CD4-positive, alpha-beta T cell treated with Interleukin-17A for 1 hour (primary cell): ENCODE data around the gene SAYSD1.
A peak's percentile ranks its signal among the peaks of the same experiment; 100 is the strongest.
"Not testable (repeated sequence)": the region's sequence is repeated elsewhere in the genome, so short reads cannot be mapped to it uniquely, and the experiment has no call there.

Experiments
- DNase-seq: peaks from one replicate; pipeline ENCODE4 v3.0.0-alpha.2; 2020

SAYSD1 gene, protein sequence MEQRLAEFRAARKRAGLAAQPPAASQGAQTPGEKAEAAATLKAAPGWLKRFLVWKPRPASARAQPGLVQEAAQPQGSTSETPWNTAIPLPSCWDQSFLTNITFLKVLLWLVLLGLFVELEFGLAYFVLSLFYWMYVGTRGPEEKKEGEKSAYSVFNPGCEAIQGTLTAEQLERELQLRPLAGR

DNA sequence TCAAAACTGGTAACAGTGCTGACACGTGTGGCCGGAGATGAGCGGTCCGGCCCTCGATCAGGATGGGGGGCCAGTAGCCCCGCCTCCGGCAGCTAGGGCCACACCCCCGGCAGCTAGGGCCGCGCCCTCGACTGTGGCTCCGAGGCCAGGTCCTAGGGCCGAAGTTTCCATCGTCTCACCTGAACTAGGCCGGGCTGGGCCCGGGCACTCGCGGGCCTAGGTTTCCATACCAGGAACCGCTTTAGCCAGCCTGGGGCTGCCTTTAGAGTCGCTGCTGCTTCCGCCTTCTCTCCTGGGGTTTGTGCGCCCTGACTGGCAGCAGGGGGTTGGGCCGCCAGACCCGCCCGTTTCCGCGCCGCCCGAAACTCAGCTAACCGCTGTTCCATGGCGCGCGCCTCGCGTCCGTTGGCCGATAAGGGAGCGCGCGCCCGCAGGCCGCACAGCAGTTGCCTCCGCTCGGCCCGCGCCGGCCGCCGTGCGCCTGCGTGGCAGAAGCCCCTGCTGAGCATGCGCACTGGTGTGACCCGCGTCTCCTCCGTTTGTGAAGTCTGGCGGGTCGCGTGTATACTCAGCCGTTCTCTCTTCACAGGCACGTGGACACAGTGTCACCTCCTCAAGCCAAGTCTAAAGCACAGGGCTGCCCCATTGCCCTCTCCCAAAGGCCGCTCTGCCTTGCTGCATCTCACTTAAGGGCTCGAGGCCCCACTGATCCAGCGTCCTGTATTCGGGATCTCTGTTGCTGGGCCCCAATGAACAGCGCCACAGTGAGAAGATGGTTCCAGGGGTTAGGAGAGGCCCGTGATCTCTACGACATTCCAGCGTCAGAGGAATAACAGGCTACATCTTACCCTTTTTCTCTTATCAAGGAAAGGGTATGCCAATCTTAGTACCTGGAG is at the start of gene SAYSD1:
SAYSD1 (minus strand) TSS at position 483 of the 896 bp plus-strand sequence; CDS start at position 386, 97 bp downstream.
- peak; percentile 93 for DNase-seq

DNA sequence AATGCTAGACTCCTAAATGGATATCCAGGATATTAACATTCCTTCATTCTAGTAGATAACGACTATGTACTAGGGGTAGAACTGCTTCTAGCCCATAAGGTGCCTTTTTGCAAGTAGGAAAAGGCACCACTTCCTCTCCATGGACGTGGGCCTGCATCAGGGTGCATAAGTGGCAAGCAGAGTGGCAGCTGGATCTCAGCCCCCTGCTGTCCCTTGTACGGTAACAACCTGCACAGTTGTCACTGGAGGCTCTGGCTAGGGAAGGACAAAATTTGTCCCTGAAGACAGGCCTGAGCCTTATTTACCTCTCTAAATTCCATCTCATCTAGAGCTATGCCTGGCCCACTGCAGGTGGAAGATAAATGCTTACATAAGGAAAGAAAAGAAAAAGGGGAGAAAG is 42.5 kb upstream of the SAYSD1 start:
- DNase-seq: no peak

DNA sequence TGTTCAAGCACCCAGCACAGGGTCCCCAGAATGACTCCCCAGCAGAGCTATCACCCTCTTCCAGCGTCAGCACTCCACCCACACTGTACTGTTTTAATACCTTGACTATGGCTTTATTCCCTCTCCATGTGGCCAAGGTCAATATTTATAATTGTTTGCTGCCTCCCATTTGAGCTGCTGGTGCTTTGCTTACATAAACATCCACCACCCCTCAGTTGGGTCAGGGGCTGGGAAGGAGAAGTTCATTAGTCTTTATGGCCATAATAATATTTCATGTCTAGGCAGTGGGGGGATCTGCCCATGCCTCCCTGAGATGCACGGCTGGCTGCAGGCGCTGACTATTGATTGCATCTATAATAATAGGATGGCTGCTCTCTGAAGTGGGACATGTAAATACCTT is 41.8 kb upstream of the SAYSD1 start:
- DNase-seq: no peak

DNA sequence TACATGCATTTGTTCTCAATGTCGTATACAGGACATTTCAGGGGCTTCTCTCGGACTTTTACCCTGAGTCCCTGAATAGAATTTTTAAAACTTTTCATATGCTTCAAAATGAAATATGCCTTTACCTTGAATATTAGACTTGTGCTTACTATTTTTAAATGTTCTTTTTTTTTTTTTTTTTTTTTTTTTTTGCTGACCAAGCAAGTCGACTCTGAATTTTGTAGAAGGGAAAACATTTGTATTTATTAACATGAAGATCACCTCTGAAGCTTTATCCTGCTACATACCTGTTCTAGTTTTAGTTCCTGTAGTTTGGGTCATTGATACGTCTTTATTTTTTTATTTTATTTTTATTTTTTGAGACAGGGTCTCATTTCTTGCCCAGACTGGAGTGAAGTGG is 39.7 kb upstream of the SAYSD1 start:
- DNase-seq: no peak

DNA sequence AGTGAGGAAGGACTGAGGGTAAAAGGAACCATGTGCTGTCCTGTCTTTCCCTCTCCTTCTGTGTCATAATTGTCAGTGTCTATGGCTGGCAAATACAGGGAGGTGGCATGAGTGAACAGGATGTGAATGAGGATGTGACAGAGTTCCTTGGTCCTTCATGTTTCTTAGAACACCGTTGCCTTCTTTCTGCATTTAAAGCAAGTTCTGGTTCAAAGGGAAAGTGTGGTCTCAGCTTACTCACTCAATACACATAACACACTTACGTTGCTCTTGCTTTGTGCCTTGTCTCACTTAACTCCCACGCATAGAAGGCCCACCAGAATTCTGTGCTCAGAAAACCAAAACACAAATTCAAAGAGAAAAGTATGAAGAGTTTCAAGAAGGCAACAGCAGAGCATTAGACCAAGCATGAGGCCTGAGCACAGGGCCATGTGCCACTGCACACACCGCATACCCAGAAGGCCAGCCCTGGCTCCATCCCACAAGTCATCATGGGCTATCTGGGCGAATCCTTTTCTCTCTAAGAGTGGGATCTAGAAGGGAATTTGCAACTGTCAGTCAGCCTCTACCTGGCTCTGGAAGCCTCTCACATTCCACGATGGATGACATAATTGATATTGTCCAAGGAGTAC is 38.9 kb upstream of the SAYSD1 start:
- DNase-seq: no peak

DNA sequence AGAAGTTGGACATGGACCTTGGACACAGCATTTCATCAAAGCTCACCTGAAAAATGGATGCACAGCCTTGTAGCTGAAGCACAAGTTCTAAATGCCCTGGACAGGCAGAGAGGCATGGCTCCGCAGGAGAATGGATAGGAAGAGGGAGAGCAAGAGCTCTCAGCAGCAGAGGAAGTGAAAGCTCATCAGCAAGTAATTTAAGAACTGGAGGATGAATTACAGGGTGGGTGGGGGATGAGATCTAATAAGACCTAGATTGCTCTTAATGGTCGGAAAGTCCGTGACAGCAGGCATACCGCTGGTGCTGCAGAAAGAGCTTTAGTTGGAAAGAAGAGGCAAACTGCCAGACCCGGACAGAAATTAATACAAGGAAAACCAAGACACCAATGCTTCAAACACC is 37.3 kb upstream of the SAYSD1 start:
- DNase-seq: no peak

DNA sequence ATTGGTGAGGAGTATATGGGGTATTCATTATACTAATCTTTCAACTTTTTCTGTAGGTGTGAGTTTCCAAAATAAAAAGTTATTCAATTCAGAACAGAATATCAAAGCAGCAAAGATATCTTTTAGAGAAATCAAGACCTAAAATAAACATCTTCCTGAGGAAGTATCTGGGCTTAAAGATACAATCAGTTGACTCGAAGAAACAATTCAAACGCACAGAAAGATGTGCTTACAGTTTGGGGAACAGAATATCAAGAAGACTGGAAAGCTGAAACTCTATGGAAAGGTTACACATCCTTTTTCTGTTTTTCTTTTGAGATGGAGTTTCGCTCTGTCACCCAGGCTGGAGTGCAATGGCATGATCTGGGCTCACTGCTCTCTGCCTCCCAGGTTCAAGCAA is 36.2 kb upstream of the SAYSD1 start:
- no peak for DNase-seq

DNA sequence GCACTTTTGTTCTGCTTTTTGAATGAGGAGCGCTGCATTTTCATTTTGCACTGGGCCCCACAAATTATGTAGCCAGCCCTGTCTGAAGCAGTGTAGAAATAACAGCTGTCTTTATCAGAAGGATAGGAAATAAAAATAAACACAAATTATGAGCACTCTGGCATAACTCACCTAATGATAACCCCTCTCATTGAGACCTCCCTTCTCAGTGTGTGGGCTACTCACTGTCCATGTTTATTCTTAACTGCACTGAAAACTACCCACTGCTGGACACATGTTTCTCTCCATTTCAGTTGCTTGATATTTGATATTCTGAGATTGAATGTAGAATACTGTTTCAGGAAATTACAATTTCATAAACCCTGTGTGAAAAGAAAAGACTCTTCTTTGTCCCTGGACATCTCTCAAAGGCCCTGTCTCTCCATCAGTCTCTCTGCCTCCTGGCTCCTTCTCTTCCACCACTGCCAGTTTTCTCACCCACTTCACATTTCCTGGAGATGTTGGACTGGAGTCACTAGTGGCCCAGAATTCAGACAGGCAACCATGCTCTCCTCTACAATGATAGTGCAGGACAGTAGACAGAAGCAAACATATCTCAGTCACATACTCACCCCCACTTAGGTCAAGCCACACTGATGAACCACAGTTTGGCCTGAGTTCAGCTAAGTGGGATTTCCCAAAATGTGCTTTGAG is 29.6 kb upstream of the SAYSD1 start:
- no peak for DNase-seq

DNA sequence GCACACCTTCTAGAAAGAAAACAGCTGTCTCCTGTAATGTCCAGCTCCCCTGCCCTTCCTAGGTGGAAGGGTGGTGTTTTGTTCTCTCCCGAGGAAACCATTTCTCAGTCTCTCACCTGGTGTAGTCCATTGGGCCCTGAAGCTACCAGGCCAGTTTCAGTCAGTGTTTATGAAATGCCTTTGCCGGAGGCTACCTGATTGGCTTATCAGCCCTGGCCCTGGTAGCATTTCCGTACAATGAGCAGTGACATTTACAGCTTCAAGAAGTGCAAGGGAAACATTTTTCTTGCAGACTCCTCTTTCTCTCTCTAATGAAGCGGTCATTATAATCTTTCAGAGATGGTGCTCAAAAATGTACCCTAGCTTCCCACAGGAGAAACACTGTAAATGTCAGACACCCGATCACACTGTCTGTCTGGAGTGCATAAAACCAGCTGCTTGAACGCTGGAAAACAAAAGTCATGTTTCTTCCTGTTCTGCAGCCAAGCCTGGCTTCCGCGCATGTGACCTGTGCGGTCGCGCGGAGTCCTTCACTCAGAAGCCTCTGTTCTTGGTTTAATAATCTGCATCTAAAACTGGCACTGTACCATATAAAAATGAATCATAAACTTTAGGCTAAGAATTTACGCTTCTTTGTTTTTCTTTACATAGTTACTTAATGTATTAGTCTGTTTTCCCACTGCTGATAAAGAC is 28.4 kb upstream of the SAYSD1 start:
- DNase-seq: no peak

DNA sequence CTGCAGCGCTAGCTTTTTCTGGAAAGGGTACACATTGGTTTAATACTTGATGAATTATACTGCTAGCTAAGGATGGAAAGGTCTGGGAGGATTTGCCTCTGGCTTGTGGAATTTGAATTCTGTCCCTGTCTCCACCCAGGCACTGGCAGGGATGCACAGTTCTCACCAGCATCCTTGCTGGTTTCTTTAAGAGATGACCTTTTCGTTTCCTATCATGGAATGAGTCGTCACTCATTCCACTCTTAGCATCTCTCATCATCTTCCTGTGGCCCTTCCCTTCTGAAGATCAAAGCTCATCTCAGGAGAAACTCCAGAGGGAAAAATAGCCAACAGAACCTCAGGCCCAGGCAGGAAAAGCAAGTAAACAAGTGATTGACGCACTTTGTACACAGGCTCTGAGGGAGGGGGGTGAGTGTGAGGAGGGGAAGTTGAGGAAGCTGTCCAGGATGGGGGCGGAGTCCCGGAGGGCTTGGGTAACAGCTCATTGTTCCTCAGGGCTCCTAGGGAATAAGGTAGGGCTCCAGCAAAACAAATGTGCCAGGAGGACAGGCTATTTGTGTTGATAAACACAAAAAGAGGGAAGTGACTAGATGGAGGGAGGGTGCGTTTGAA is 25.7 kb upstream of the SAYSD1 start:
- DNase-seq: no peak

DNA sequence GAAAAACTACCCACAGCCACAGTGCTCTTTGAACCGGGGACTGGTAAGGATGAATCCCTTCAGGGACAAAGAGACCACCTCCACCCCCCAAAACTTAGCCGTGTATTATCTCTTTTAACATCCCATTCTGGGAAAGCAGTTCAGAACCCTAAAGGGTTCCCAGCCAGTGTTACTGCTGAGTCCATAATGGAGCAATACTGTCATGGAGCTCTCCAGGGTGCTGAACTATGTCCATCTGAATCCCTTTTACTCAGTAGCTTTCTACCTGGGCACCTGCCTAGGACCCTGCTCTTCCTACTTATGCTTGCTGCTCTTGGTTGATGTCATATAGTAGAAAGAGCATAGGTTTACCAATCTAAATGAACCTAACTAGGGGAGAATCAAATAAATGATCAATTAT is 22.3 kb upstream of the SAYSD1 start:
- DNase-seq: peak; percentile 13

DNA sequence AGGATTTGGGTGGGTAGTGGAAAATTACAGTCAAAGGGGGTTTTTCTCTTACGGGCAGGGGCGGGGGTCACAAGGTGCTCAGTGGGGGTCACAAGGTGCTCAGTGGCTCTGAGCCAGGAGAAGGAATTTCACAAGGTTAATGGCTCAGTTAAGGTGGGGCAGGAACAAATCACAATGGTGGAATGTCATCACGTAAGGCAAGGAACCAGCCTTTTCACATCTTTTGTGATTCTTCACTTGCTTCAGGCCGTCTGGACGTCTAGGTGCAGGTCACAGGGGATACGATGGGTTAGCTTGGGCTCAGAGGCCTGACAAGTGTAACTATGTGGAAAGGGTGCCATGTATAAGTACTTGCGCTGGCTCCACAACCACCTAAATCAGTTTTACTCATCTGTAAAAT is 21.2 kb upstream of the SAYSD1 start:
- not testable (repeated sequence) for DNase-seq

DNA sequence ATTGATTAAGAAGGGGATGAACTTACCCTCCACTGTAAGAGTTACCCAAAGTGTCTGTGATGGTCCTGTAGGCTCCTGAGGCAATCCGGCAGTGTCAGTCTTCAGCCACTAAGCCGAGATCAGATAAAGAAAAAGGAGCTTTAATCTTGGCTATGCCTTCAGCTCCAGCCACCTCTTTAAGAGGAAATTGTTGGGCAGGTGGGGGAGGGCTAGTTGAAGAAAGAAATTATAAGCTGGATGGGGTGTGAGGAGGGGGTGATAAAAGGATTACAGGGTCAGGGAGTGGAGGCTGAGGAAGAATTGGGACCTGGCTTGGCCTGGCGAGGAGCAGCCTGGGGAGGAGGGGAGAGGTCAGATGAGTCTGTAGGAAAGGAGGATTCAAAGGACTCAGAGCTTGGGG is 19.8 kb upstream of the SAYSD1 start:
- not testable (repeated sequence) for DNase-seq

DNA sequence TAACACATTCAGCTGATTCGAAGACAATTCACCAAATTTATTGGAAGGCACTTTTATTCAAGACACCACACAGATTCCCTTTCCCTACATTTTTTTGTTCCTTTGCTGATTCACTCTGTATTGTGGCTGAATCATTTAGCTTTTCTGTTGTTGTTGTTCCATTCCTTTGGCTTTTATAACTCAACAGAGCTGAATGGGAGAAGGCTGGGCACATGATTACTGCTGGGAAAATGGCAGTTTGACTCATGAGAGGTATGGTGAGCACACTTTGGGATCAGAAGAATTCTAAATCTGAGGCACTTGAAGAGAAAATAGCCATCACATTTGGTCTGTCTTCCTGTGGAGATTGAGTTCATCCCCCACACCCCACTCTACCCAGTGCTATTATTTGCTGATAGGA is 15.7 kb upstream of the SAYSD1 start:
- DNase-seq: no peak

DNA sequence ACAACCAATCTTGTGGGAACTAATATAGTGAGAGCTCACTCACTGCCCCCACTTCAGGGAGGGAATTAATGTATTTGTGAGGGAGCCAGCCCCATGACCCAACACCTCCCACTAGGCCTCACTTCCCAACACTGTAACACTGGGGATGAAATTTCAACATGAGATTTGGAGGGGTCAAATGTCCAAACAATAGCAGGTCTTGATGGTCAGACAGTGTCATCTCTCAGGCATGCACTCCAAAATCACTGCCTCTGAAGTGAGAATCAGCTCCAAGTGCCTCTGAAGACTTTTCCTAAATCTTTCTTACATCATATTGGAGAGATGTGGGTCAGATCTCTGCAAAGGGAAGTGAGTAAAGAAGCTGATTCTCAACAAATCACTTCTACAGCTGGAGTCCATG is 13.8 kb upstream of the SAYSD1 start:
- DNase-seq: no peak

DNA sequence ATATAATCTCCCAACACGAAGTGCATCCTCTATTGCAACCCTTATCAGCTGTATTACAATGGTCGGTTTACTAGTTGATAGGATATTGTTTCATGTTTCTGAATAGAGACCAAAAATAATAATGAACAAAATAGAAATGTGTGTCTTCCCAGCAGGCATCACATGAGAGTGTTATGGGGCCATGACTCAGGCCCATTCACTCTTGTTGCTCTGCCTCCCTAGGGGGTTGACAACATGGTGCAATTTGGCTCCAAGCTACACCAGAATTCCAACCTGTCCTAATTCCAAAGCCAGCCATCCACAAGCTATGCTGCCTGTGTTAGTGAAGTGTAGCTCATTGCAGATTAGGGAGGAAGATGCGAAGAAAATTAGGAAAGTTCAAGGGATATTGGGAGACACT is 13.1 kb upstream of the SAYSD1 start:
- DNase-seq: no peak

DNA sequence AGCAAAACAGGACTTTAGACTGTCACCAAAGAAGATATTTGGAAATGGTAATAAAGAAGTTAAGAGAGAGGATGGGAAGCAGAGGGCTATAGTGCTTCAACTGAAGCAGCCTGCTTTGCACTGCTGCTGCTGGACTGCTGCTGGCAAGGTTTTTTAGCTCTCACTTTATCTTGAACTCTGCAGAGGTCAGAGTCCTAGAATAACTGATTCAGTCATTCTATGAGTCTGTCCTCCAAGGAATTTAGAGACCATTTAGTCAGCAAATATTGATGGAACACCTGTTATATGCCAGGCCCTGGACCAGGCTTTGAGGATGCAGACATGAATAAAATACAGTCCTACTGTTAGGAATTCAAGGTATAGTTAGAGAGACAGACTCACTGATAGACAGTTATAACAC is 9.1 kb upstream of the SAYSD1 start:
- DNase-seq: no peak

DNA sequence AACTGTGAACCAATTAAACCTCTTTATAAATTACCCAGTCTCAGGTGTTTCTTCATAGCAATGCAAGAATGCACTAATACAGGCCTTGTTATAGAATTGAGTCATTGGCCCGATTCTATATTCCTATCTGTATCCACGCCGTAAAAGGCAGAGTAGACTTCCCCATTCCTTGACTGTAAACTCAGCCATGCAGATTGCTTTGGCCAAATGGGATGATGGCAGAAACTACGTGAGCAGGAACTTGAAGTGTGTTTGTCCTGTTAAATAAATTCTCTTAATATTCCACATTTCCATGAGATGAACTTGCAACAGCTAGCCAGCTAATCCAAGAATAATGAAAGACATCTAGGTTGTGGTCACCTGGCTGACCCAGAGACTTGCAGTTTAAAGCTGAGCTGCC is 3.9 kb upstream of the SAYSD1 start:
- DNase-seq: no peak

DNA sequence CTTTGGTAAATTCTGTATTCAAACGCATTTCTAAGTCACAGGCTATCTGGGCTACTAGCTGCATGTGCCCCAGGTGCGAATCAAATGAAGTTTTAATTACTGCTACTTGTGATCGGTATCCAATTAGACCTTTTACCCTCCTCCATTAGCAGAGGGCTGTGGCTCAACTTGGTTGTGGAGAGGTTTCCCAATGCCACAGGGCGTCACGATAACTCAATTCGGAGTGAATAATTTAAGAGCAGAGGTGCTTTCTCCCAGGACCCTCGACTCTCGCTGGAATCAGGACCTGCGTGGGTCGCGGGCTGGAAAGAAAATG is 640 bp downstream of the SAYSD1 start:
- no peak for DNase-seq

DNA sequence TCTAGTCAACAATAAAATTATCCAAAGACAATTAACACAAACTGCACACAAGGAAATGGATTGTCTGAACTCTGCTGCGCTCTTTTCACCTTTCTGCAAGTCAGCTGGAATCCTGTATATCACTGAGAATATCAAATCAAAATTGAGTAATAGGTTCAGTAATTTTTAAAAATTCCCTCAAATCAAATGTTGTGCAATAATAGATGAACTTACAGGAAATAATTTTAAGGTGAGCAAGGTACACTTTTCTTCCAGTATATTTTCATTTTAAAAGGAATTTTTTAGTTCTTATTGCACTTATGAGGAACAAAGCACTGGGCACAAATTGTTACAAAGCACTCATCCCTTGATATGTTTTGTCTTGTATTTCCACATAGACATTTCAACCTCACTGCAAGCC is 1.2 kb downstream of the SAYSD1 start:
- DNase-seq: no peak

DNA sequence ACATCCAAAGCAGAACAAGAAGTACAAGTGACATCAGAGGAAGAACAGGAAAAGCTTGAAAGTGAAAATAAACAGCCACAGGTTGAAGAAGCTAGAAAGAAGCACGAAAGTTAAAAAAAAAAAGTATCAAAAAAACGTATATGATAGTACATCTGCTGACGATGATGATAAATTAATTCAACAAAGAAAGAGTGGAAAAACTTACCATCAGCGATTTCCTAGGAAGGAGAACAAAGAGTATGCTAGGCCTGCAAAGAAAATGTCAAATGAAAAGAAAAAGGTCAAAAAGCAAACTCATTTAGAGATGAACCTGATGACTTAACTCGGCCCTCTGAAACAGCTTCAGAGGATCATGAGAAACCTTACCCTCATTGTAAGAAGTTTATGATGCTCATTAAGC is 3.7 kb downstream of the SAYSD1 start:
- DNase-seq: no peak

DNA sequence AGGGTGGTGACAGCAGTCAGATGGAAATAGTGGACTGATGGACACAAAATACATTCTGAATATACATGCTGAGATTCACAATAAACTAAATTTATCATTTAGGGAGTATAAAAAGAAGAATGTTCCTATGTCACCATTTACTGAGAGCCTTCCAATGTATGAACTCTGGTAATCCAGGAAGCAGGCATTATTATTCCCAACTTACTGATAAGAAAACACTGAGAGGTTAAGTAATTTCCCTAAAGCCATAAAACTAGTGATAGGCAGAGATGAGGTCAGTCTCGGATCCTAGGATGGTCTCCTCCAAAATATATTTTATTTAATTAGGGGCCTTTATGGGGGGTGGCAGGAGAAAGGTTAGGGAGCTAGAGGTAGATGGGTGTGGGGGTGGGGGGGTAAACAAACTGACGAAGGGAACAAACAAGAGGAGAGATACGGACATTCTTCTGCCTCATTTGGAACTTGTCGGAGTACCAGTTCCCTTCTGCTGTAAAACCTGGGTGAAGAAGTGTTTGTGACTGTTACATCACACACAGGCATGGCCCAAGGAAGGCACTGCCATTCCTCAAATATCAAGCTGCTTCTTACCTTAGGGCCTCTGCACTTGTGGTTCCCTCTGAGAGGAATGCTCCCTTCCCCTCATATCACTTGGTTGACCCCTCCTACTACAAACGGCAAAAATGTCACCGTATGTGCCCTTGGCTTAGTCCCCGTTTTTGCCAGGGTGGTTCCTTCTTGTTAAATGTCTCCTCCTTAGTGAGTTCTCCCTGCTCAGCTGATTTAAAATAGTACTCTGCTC is 6.7 kb downstream of the SAYSD1 start:
- no peak for DNase-seq
